GM12891 (cell line): ENCODE results near the gene CCR2.
"Not testable (repeated sequence)": the region's sequence is repeated elsewhere in the genome, so short reads cannot be mapped to it uniquely, and the experiment has no call there.

ENCODE experiments used
- POLR2A ChIP-seq: IDR thresholded peaks from 2 replicates; pipeline ENCODE4 v1.6.1; 2011; ENCODE audit warnings: low read depth, low read length, control low read depth
- POLR2AphosphoS5 ChIP-seq: IDR thresholded peaks from 2 replicates; pipeline ENCODE4 v1.6.1; 2011; ENCODE audit warnings: low read depth, low read length, control low read depth
- TAF1 ChIP-seq: IDR thresholded peaks from 2 replicates; pipeline ENCODE4 v1.6.1; 2011; ENCODE audit warnings: low read depth, low read length, control low read depth

DNA sequence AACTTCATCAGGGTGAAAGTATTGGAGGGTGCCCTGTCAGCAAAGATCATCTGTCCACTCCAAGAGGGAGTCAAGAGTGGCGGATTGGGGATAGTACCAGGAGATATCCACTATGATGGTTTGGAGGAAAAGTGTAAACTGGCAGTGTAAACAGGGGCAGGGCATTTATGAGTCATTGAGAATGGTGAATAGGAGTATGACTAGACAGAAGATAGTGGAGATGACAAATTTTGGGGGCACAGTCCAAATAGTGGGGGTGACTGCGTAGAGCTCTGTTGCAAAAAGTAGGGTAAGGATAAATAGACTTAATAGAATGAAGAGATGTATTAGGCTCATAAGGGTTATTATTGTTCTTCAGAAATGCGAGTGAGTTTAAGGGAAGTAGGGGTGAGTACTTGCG is 34.9 kb downstream of the CCR2 start:
- not testable (repeated sequence) for TF ChIP-seq POLR2AphosphoS5, POLR2A, TAF1
